ENCODE results near the gene MBP. TPM values are rescaled to one million over a fixed set of nuclear protein-coding genes. Genes with fewer than 3 reads are reported as not detected.

Gene MBP
- total RNA-seq, 1 donor = 25.8 TPM

DNA sequence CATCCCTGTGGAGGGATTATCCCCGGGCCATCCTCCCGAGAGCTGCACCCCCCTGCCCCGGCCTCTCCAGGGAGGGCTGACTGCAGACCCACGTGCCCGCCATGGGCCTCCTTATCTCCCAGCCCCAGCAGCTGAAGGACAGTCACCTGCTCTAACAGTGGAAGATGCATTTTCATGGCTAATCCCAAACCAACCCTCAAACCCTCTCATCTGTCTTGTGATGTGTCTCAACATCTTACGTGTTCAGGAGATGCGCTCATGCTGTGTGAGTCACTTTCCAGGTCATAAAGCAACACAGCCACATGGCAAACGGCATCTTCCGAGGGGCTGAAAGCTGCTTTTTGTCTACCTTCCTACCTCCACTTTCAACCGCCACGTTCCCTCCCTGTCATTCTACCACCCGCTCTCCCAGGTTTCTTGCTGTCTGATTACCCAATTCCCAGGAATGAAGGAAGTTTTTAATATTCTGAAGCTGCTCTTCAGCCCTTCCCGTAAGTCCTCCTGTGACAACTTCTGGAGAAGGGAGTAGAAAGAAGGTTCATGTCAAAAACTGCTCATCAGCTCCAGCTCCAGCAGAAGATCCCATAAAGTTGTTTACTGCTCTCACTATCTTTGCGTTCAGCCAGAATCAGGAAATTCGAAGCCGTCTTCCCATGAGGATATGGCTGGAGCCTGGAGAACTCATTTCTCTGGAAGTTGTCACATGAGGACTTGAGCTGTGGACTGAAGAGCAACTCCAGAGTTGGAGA, 54.5 kb downstream of the MBP start:
- DNase-seq (ENCODE audit: low read depth) = no peak
- no peak overlapping the region for H3K4me3 ChIP-seq (ENCODE audit: low read depth, low read length)
- TF ChIP-seq, protein P1, sequence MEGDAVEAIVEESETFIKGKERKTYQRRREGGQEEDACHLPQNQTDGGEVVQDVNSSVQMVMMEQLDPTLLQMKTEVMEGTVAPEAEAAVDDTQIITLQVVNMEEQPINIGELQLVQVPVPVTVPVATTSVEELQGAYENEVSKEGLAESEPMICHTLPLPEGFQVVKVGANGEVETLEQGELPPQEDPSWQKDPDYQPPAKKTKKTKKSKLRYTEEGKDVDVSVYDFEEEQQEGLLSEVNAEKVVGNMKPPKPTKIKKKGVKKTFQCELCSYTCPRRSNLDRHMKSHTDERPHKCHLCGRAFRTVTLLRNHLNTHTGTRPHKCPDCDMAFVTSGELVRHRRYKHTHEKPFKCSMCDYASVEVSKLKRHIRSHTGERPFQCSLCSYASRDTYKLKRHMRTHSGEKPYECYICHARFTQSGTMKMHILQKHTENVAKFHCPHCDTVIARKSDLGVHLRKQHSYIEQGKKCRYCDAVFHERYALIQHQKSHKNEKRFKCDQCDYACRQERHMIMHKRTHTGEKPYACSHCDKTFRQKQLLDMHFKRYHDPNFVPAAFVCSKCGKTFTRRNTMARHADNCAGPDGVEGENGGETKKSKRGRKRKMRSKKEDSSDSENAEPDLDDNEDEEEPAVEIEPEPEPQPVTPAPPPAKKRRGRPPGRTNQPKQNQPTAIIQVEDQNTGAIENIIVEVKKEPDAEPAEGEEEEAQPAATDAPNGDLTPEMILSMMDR (IDR thresholded peaks at IDR 0.05; ENCODE audit: insufficient read depth, low read length) = no peak

DNA sequence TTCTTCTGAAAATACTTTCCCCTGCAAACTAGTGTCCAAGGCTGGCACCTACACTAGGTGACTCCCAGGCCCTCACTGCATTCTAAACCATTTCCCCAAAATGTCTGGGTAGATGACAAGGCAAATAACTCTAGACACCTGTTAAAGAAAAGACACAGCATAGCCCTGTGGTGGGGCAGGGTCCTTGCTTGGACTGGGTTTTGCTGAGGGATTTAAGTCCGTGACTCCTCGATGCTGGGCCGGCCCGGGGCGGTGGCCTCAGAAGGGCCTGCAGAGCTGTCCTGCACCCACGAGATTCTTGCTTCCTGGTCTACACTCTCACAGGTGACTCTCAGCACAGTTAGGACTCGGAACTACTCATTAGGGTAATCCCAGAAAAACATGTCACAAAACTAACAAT, 55.2 kb downstream of the MBP start:
- no peak for DNase-seq (ENCODE audit: low read depth)
- TF ChIP-seq, protein P1 (IDR thresholded peaks at IDR 0.05; ENCODE audit: insufficient read depth, low read length) = no peak
- no peak overlapping the region for H3K4me3 ChIP-seq (ENCODE audit: low read depth, low read length)

DNA sequence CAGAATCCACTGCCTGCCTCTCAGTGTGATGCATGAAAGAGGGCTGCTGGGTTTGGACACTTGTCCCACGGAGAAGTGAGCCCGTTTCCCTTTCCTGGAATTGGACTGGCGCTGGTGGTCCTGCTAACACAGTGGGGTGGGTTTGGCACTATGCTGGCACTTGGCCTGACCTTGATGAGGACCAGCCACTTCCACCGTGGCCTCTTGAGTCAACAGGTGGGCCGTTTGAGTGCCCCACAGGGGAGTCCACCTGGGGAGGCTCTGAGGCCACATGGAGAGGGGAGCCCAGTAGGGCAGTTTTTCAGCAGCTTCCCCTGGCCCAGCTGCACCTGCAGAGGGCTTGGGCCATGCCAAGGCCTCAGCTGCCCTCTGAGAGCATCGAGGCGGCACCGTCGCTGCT, 56.5 kb downstream of the MBP start:
- TF ChIP-seq, protein P1 (IDR thresholded peaks at IDR 0.05; ENCODE audit: insufficient read depth, low read length) = no peak
- H3K4me3 ChIP-seq (ENCODE audit: low read depth, low read length) = no peak overlapping the region
- no peak for DNase-seq (ENCODE audit: low read depth)

DNA sequence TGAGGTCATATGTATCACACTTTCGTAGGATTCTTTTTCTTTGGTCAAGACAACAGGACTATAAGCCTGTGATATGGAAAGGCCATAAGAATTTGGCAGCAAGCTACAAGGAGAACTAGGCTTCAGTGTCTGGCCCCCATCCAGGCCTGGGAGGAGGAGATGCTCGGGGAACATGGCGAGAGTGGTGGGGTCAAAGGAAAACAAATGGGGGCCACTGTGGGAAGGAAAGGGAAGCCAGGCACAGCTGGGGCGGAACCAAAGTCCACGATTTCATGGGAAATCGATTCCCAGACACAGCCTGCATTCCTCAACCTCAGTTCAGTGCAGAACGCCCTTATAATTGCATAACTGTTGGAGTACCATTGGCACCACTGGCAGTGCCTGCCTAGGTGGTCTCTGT, 58.2 kb downstream of the MBP start:
- TF ChIP-seq, protein P1 (IDR thresholded peaks at IDR 0.05; ENCODE audit: insufficient read depth, low read length) = no peak
- H3K4me3 ChIP-seq (ENCODE audit: low read depth, low read length) = no peak overlapping the region
- DNase-seq (ENCODE audit: low read depth) = no peak

DNA sequence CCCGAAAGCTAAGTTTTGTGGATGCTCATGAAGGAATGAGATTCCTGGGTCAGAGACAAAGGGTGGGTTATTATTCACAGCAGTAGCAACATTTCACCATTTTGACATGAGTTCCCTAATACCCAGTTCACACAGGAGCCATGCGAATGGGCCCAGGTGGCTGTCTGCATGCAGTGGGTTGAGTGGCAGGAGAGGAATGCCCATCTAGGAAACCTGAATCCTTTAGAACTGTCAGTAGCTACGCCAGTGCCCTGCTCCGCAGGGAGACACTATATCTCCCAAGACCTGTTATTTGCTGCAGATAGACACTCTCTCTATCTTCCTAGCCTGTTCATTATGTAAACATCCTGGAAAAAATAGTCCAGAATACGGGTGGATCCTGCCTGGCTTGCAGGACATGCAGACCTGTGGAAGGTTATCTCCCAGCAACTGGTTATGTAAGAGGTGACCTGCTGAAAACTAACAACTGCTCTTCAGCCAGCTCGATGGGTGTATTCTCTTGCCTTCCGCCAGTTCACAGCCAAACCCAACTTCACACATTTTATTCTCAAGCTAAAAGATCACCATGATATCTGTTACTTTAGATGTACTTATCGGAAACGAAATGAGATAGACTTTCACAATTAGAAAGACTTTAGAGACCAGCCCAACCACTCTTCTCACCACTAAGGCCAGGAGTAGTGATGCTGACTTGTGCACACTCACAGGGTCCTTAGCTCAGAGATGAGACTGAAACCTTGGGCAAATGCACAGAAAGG, 59.1 kb downstream of the MBP start:
- DNase-seq (ENCODE audit: low read depth) = no peak
- TF ChIP-seq, protein P1 (IDR thresholded peaks at IDR 0.05; ENCODE audit: insufficient read depth, low read length) = no peak
- no peak overlapping the region for H3K4me3 ChIP-seq (ENCODE audit: low read depth, low read length)

DNA sequence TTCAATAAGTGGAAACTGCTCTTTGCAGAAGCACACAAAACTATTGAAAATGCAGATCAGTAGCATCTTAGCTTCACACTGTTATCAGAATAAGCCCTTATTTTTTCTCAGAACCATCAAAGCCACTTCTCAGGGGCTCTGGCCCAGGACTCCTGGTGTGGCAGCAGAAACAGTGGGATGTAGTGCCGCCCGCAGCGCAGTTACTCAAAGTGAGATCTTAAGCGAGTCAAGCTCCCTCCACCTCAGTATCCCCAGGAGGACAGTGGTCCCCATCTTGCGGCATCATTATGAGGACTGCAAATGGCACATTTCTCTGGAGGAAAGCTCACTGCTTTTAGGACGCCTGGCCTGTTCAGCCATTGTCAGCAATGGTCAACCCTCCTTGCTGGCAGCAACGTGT, 60.0 kb downstream of the MBP start:
- no peak overlapping the region for H3K4me3 ChIP-seq (ENCODE audit: low read depth, low read length)
- TF ChIP-seq, protein P1 (IDR thresholded peaks at IDR 0.05; ENCODE audit: insufficient read depth, low read length) = no peak
- no peak for DNase-seq (ENCODE audit: low read depth)

Measured in fibroblast of the aortic adventitia (primary cell).